HepG2 (cell line): Measurements from ENCODE around the gene ACADS. TPM values are rescaled to one million over a fixed set of nuclear protein-coding genes. Genes with fewer than 3 reads are reported as not detected.

Experiments used
- ARID5B ChIP-seq: IDR thresholded peaks from 2 replicates; pipeline ENCODE4 v1.4.0; 2020; ENCODE audit warnings: mild to moderate bottlenecking, missing genetic modification reagents
- ARNT2 ChIP-seq: sonication (generic); formaldehyde crosslinking; IDR thresholded peaks from 2 replicates; pipeline ENCODE4 v1.8.0; 2022; ENCODE audit warnings: mild to moderate bottlenecking, low read depth, missing genetic modification reagents, moderate library complexity
- CEBPB ChIP-seq: IDR thresholded peaks from 2 replicates; pipeline ENCODE4 v1.6.1; 2011; ENCODE audit warnings: low read depth, low read length, improper control_type of control experiment, borderline replicate concordance
- FIP1L1 ChIP-seq: fragments of 200-400 bp; formaldehyde crosslinking; IDR thresholded peaks from 2 replicates; pipeline ENCODE4 v1.6.1; 2018; ENCODE audit warnings: low read depth, mild to moderate bottlenecking, low read length, moderate library complexity, borderline replicate concordance; ENCODE audit not compliant: insufficient read depth
- FOXM1 ChIP-seq: sonication (generic); formaldehyde crosslinking; IDR thresholded peaks from 2 replicates; pipeline ENCODE4 v1.5.0; 2020; ENCODE audit warnings: missing genetic modification reagents
- KAT8 ChIP-seq: IDR thresholded peaks from 2 replicates; pipeline ENCODE4 v1.6.1; 2016; ENCODE audit warnings: missing genetic modification reagents, missing compliant biosample characterization
- NBN ChIP-seq: fragments of 450-650 bp; conservative IDR thresholded peaks from 2 replicates; pipeline ENCODE4 v1.6.1; 2017
- NR3C1 ChIP-seq: sonication (generic); formaldehyde crosslinking; IDR thresholded peaks from 2 replicates; pipeline ENCODE4 v1.4.0; 2020; ENCODE audit warnings: missing genetic modification reagents
- TCF12 ChIP-seq, 2 experiments: fragments of 450-650 bp in 1 of 2; sonication (generic) in 1 of 2; formaldehyde crosslinking in 1 of 2; IDR thresholded peaks; 2 replicates each; pipeline versions ENCODE4 v1.6.1 to v1.8.0; 2017 to 2022; ENCODE audit warnings: antibody characterized with exemption in 1 of 2, mild to moderate bottlenecking in 1 of 2, missing genetic modification reagents in 1 of 2, moderate library complexity in 1 of 2
- TMF1 ChIP-seq: sonication (generic); formaldehyde crosslinking; IDR thresholded peaks from 2 replicates; pipeline ENCODE4 v1.8.1; 2022; ENCODE audit warnings: low read depth, missing genetic modification reagents
- ZNF253 ChIP-seq: sonication (generic); formaldehyde crosslinking; IDR thresholded peaks from 2 replicates; pipeline ENCODE4 v1.8.0; 2022; ENCODE audit warnings: mild to moderate bottlenecking, missing genetic modification reagents, borderline replicate concordance
- ZNF317 ChIP-seq: sonication (generic); formaldehyde crosslinking; IDR thresholded peaks from 2 replicates; pipeline ENCODE4 v1.5.0; 2020; ENCODE audit warnings: mild to moderate bottlenecking, missing genetic modification reagents
- ZNF619 ChIP-seq: sonication (generic); formaldehyde crosslinking; IDR thresholded peaks from 2 replicates; pipeline ENCODE4 v1.4.0; 2020; ENCODE audit warnings: mild to moderate bottlenecking, missing genetic modification reagents
- ZNF747 ChIP-seq: sonication (generic); formaldehyde crosslinking; IDR thresholded peaks from 2 replicates; pipeline ENCODE4 v1.8.1; 2023; ENCODE audit warnings: missing genetic modification reagents, mild to moderate bottlenecking, borderline replicate concordance
- ZNF782 ChIP-seq: sonication (generic); formaldehyde crosslinking; IDR thresholded peaks from 2 replicates; pipeline ENCODE4 v1.4.0; 2020; ENCODE audit warnings: missing genetic modification reagents, mild to moderate bottlenecking, borderline replicate concordance
- polyA plus RNA-seq, 8 experiments: library from polyadenylated mRNA; depleted of rRNA in 3 of 8; stranded (reverse) in 7 of 8; unstranded in 1 of 8; fragments of >200 nt; fragmentation: Illumina TruSeq in 4 of 8; extraction: Trizol in 4 of 8; gene quantifications; 2 replicates each; pipeline versions ENCODE4 v1.2.1 to v1.2.3, GENCODE V29; 2011 to 2016; ENCODE audit warnings: low read depth in 4 of 8, missing spikeins in 1 of 8, mixed read lengths in 1 of 8; ENCODE audit not compliant: insufficient read depth in 1 of 8
- total RNA-seq, 5 experiments: library from RNA; depleted of rRNA; stranded (reverse); fragments of >200 nt; fragmentation: Illumina TruSeq; extraction: Trizol; gene quantifications; 2 replicates each; pipeline ENCODE4 v1.2.3, GENCODE V29; 2016; ENCODE audit warnings: low read depth in 1 of 5
- TF ChIP-seq, protein P1 (sequence below): sonication (generic); formaldehyde crosslinking; IDR thresholded peaks from 2 replicates; pipeline ENCODE4 v1.5.0; 2020; ENCODE audit warnings: mild to moderate bottlenecking, missing genetic modification reagents
- TF ChIP-seq, protein P2 (sequence below): sonication (generic); formaldehyde crosslinking; IDR thresholded peaks from 2 replicates; pipeline ENCODE4 v1.4.0; 2020; ENCODE audit warnings: missing genetic modification reagents, borderline replicate concordance
- TF ChIP-seq, protein P3 (sequence below): sonication (generic); formaldehyde crosslinking; IDR thresholded peaks from 2 replicates; pipeline ENCODE4 v1.9.0; 2021; ENCODE audit warnings: missing genetic modification reagents, borderline replicate concordance

Gene ACADS
- total and polyA plus RNA-seq, 2 of the 13 experiments (the other 11 are each of a cell fraction or from before 2014, with no cell fraction given), result 17.4 to 27.7 TPM

- no peak for TF ChIP-seq CEBPB
- no peak for TF ChIP-seq NR3C1 (CRISPR knock-in tag)
- TF ChIP-seq ZNF782 (CRISPR knock-in tag), result no peak; the same call in 1 of the 2 replicates
- TF ChIP-seq FIP1L1, result no peak
- no peak; the same call in 1 of the 2 replicates for TF ChIP-seq ARNT2 (CRISPR knock-in tag)
- TF ChIP-seq, protein P1, sequence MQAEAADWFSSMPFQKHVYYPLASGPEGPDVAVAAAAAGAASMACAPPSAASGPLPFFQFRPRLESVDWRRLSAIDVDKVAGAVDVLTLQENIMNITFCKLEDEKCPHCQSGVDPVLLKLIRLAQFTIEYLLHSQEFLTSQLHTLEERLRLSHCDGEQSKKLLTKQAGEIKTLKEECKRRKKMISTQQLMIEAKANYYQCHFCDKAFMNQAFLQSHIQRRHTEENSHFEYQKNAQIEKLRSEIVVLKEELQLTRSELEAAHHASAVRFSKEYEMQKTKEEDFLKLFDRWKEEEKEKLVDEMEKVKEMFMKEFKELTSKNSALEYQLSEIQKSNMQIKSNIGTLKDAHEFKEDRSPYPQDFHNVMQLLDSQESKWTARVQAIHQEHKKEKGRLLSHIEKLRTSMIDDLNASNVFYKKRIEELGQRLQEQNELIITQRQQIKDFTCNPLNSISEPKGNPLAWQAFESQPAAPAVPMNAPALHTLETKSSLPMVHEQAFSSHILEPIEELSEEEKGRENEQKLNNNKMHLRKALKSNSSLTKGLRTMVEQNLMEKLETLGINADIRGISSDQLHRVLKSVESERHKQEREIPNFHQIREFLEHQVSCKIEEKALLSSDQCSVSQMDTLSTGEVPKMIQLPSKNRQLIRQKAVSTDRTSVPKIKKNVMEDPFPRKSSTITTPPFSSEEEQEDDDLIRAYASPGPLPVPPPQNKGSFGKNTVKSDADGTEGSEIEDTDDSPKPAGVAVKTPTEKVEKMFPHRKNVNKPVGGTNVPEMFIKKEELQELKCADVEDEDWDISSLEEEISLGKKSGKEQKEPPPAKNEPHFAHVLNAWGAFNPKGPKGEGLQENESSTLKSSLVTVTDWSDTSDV (CRISPR knock-in tag), result 0 out of 2 replicates have a peak, but pooled peaks have one; percentile 65
- no peak for TF ChIP-seq TCF12 (IDR thresholded peaks at IDR 0.05)
- 0 out of 2 replicates have a peak, but pooled peaks have one; percentile 61 for TF ChIP-seq TCF12 (CRISPR knock-in tag; IDR thresholded peaks at IDR 0.05)
- no peak for TF ChIP-seq NBN
- TF ChIP-seq TMF1 (CRISPR knock-in tag), result peak; percentile 71; the same call in 1 of the 2 replicates
- TF ChIP-seq, protein P2, sequence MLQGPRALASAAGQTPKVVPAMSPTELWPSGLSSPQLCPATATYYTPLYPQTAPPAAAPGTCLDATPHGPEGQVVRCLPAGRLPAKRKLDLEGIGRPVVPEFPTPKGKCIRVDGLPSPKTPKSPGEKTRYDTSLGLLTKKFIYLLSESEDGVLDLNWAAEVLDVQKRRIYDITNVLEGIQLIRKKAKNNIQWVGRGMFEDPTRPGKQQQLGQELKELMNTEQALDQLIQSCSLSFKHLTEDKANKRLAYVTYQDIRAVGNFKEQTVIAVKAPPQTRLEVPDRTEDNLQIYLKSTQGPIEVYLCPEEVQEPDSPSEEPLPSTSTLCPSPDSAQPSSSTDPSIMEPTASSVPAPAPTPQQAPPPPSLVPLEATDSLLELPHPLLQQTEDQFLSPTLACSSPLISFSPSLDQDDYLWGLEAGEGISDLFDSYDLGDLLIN (CRISPR knock-in tag), result no peak
- TF ChIP-seq ZNF747 (CRISPR knock-in tag), result no peak
- no peak for TF ChIP-seq ZNF619
- no peak for TF ChIP-seq FOXM1
- TF ChIP-seq ZNF317 (CRISPR knock-in tag), result no peak
- TF ChIP-seq KAT8, result 0 out of 2 replicates have a peak, but pooled peaks have one; percentile 54
- TF ChIP-seq, protein P3, sequence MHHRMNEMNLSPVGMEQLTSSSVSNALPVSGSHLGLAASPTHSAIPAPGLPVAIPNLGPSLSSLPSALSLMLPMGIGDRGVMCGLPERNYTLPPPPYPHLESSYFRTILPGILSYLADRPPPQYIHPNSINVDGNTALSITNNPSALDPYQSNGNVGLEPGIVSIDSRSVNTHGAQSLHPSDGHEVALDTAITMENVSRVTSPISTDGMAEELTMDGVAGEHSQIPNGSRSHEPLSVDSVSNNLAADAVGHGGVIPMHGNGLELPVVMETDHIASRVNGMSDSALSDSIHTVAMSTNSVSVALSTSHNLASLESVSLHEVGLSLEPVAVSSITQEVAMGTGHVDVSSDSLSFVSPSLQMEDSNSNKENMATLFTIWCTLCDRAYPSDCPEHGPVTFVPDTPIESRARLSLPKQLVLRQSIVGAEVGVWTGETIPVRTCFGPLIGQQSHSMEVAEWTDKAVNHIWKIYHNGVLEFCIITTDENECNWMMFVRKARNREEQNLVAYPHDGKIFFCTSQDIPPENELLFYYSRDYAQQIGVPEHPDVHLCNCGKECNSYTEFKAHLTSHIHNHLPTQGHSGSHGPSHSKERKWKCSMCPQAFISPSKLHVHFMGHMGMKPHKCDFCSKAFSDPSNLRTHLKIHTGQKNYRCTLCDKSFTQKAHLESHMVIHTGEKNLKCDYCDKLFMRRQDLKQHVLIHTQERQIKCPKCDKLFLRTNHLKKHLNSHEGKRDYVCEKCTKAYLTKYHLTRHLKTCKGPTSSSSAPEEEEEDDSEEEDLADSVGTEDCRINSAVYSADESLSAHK (CRISPR knock-in tag), result no peak
- no peak for TF ChIP-seq ZNF253
- peak; percentile 9; the same call in 1 of the 2 replicates for TF ChIP-seq ARID5B (CRISPR knock-in tag)
Observed at GRCh38 chr12:120725659-120726509, at the start of gene ACADS (continued).
